ENCODE results near the gene ADGRG1.
"Not testable (repeated sequence)": the region's sequence is repeated elsewhere in the genome, so short reads cannot be mapped to it uniquely, and the experiment has no call there.

ADGRG1 gene

DNA sequence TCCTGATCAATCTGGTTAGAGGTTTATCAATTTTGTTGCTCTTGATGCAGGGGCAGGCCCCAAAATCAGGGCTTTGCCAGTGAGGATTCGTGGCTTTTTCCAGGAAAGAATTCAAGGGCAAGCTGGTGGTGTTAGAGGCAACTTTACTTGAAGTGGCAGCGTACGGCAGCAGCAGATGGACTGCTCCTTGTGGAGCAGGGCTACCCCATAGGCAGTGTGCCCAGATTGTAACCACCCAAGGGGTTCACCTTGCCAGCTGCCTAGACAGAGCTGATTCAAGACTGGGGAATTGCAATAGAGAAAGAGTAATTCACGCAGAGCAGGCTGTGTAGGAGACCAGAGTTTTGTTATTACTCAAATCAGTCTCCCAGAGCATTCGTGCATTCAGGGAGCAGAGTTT, 82.9 kb downstream of the ADGRG1 start:
- Histone ChIP-seq H3K4me3 (ENCODE audit: low read length) (no peak overlapping the region), H3K9me3 (replicated peaks; ENCODE audit: insufficient read depth, low read length) (no peaks in the 10 kb centered on the region), H3K4me1 (ENCODE audit: low read length) (no peaks in the 10 kb centered on the region), H2AFZ (ENCODE audit: low read length) (no peak overlapping the region), H3K9me2 (replicated peaks; ENCODE audit: insufficient read depth, low read length) (no peaks in the 10 kb centered on the region), H4K20me1 (ENCODE audit: insufficient read depth, low read length) (no peaks in the 10 kb centered on the region), H3F3A (ENCODE audit: insufficient read depth, low read length) (no peaks in the 10 kb centered on the region), H3K36me3 (replicated peaks; ENCODE audit: insufficient read depth, low read length) (no peaks in the 10 kb centered on the region), H3K9ac (ENCODE audit: low read length) (no peak overlapping the region), H3K27me3 (replicated peaks; ENCODE audit: insufficient read depth, low read length) (no peaks in the 10 kb centered on the region; the same call in 1 of the 2 replicates), H3K27ac (ENCODE audit: low read length) (no peak overlapping the region), H3K79me2 (ENCODE audit: low read length) (no peaks in the 10 kb centered on the region), H3K4me2 (ENCODE audit: low read depth, low read length) (no peak overlapping the region)
- DNase-seq, result no peak
- TF ChIP-seq EZH2 (optimal IDR thresholded peaks at IDR 0.05; ENCODE audit: low read depth, low read length) (no peak), EZH2phosphoT487 (IDR thresholded peaks at IDR 0.05; ENCODE audit: low read length) (no peak), CTCF (IDR thresholded peaks at IDR 0.05; ENCODE audit: low read length) (no peak)

GRCh38 chr16:57711993-57712392, 83.6 kb downstream of the ADGRG1 start:
- no peaks in the 10 kb centered on the region; the same call in 1 of the 2 replicates for H3K27me3 ChIP-seq (replicated peaks; ENCODE audit: insufficient read depth, low read length)

DNA sequence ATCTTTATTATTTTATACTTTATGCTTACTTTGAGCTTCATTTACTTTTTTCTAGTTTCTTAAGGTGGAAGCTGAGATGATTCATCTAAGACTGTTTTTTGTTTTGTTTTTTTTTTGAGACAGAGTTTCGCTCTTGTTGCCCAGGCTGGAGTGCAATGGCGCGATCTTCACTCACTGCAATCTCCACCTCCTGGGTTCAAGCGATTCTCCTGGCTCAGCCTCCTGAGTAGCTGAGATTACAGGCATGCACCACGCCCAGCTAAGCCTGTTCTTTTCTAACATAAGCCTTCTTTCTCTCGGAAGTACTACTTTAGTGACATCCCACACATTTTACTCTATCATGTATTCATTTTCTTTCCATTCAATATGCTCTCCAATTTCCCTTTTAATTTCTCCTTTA, 84.1 kb downstream of the ADGRG1 start:
- not testable (repeated sequence) for H3K4me3 ChIP-seq (ENCODE audit: low read length); H3F3A ChIP-seq (ENCODE audit: insufficient read depth, low read length); H3K36me3 ChIP-seq (replicated peaks; ENCODE audit: insufficient read depth, low read length); DNase-seq; H3K9ac ChIP-seq (ENCODE audit: low read length); H4K20me1 ChIP-seq (ENCODE audit: insufficient read depth, low read length); H3K4me1 ChIP-seq (ENCODE audit: low read length); H3K9me3 ChIP-seq (replicated peaks; ENCODE audit: insufficient read depth, low read length); H3K4me2 ChIP-seq (ENCODE audit: low read depth, low read length); H3K9me2 ChIP-seq (replicated peaks; ENCODE audit: insufficient read depth, low read length); H3K79me2 ChIP-seq (ENCODE audit: low read length); H3K27ac ChIP-seq (ENCODE audit: low read length); H2AFZ ChIP-seq (ENCODE audit: low read length); H3K27me3 ChIP-seq (replicated peaks; ENCODE audit: insufficient read depth, low read length)

More at GRCh38 chr16:57711993-57712392, 83.6 kb downstream of the ADGRG1 start:
- Histone ChIP-seq H3K4me1 (ENCODE audit: low read length) (no peaks in the 10 kb centered on the region), H3K36me3 (replicated peaks; ENCODE audit: insufficient read depth, low read length) (no peaks in the 10 kb centered on the region), H4K20me1 (ENCODE audit: insufficient read depth, low read length) (no peaks in the 10 kb centered on the region), H3K27ac (ENCODE audit: low read length) (no peak overlapping the region), H3K9me3 (replicated peaks; ENCODE audit: insufficient read depth, low read length) (no peaks in the 10 kb centered on the region), H3K79me2 (ENCODE audit: low read length) (no peaks in the 10 kb centered on the region), H3K9ac (ENCODE audit: low read length) (no peak overlapping the region), H3F3A (ENCODE audit: insufficient read depth, low read length) (no peaks in the 10 kb centered on the region), H3K4me2 (ENCODE audit: low read depth, low read length) (no peak overlapping the region), H3K4me3 (ENCODE audit: low read length) (no peak overlapping the region), H3K9me2 (replicated peaks; ENCODE audit: insufficient read depth, low read length) (no peaks in the 10 kb centered on the region), H2AFZ (ENCODE audit: low read length) (no peak overlapping the region)
- DNase-seq, result no peak
- TF ChIP-seq CTCF (IDR thresholded peaks at IDR 0.05; ENCODE audit: low read length), result no peak
- no peak for TF ChIP-seq EZH2 (optimal IDR thresholded peaks at IDR 0.05; ENCODE audit: low read depth, low read length)
- TF ChIP-seq EZH2phosphoT487 (IDR thresholded peaks at IDR 0.05; ENCODE audit: low read length), result no peak

DNA sequence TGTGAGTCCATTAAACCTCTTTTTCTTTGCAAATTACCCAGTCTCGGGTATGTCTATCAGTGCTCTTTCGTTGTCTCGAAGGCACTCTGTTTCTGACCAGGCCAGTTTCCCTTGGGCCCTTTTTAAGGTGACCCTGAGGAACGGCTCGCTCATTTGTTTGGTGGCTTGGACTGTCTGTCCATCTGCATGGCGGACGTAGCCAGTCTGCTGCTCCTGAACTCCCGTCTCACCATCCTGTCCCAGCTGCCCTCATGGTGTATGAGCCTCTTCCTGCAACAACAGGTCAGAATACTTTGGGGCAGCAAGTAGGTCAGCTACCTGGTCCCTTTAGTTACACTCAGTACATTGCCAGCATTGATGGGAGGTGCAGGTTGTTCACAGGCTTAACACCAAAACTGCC, 85.2 kb downstream of the ADGRG1 start:
- no peaks in the 10 kb centered on the region for H3F3A ChIP-seq (ENCODE audit: insufficient read depth, low read length)
- H3K9me3 ChIP-seq (replicated peaks; ENCODE audit: insufficient read depth, low read length), result no peaks in the 10 kb centered on the region
- H3K27me3 ChIP-seq (replicated peaks; ENCODE audit: insufficient read depth, low read length), result no peaks in the 10 kb centered on the region; the same call in 1 of the 2 replicates
- no peaks in the 10 kb centered on the region for H3K36me3 ChIP-seq (replicated peaks; ENCODE audit: insufficient read depth, low read length)
- no peak for DNase-seq
- H3K4me3 ChIP-seq (ENCODE audit: low read length), result no peak overlapping the region
- H3K4me1 ChIP-seq (ENCODE audit: low read length), result no peaks in the 10 kb centered on the region
- no peaks in the 10 kb centered on the region for H4K20me1 ChIP-seq (ENCODE audit: insufficient read depth, low read length)
- no peak overlapping the region for H3K9ac ChIP-seq (ENCODE audit: low read length)
- TF ChIP-seq CTCF (IDR thresholded peaks at IDR 0.05; ENCODE audit: low read length), result no peak
- no peak for TF ChIP-seq EZH2 (optimal IDR thresholded peaks at IDR 0.05; ENCODE audit: low read depth, low read length)
- TF ChIP-seq EZH2phosphoT487 (IDR thresholded peaks at IDR 0.05; ENCODE audit: low read length), result no peak
- H3K9me2 ChIP-seq (replicated peaks; ENCODE audit: insufficient read depth, low read length), result no peaks in the 10 kb centered on the region
- H3K79me2 ChIP-seq (ENCODE audit: low read length), result no peaks in the 10 kb centered on the region
- no peak overlapping the region for H3K27ac ChIP-seq (ENCODE audit: low read length)
- H3K4me2 ChIP-seq (ENCODE audit: low read depth, low read length), result no peak overlapping the region
- no peak overlapping the region for H2AFZ ChIP-seq (ENCODE audit: low read length)
